Stomach (tissue), 4 donors: Measurements from ENCODE around the gene FST.

ENCODE experiments used
- CTCF ChIP-seq, 7 experiments: fragments of 450-650 bp in 4 of 7; fragments of 200-600 bp in 3 of 7; sonication (generic) in 3 of 7; IDR thresholded peaks; one replicate each; pipeline ENCODE4 v1.5.1; 2016 to 2019; ENCODE audit warnings: antibody characterized with exemption in 7 of 7, control low read depth in 2 of 7, mild to moderate bottlenecking in 1 of 7
- POLR2A ChIP-seq, 4 donors: fragments of 450-650 bp; IDR thresholded peaks; one replicate each; pipeline ENCODE4 v1.6.1; 2016; ENCODE audit warnings: antibody characterized with exemption in 4 of 4, control low read depth in 2 of 4, mild to moderate bottlenecking in 1 of 4, moderate library complexity in 1 of 4

GRCh38 chr5:53453898-53454718, 26.3 kb upstream of the FST start:
- TF ChIP-seq POLR2A (IDR thresholded peaks at IDR 0.05) (no peak), CTCF (IDR thresholded peaks at IDR 0.05) (no peak)
